Ovary (tissue), 9 donors: ENCODE data around the gene TRAPPC2L. TPM values are rescaled to one million over a fixed set of nuclear protein-coding genes. Genes with fewer than 3 reads are reported as not detected.

ENCODE experiments used
- DNase-seq, 5 donors: peaks; one replicate each; pipeline ENCODE4 v3.0.0-alpha.2; 2019 to 2020
- H3K27ac ChIP-seq, 2 donors: fragments of 200-600 bp; one replicate each; pipeline versions ENCODE4 v1.5.1 to v1.8.0; 2019 to 2022
- H3K27me3 ChIP-seq: fragments of 200-600 bp; one replicate; pipeline ENCODE4 v1.8.0; 2022
- H3K36me3 ChIP-seq: fragments of 200-600 bp; sonication (generic); one replicate; pipeline ENCODE4 v1.5.1; 2019
- H3K4me1 ChIP-seq: one replicate; pipeline ENCODE4 v1.8.1; 2013; ENCODE audit warnings: mild to moderate bottlenecking, moderate library complexity; ENCODE audit not compliant: insufficient read depth
- H3K4me3 ChIP-seq: fragments of 200-600 bp; sonication (generic); one replicate; pipeline ENCODE4 v1.5.1; 2017
- H3K9me3 ChIP-seq, 2 donors: fragments of 200-600 bp in 1 of 2; sonication (generic) in 1 of 2; one replicate each; pipeline versions ENCODE4 v1.5.1 to v1.8.1; 2013 to 2019; ENCODE audit warnings: mild to moderate bottlenecking in 1 of 2, moderate library complexity in 1 of 2
- EP300 ChIP-seq: sonication (generic); formaldehyde crosslinking; IDR thresholded peaks from one replicate; pipeline ENCODE4 v1.6.1; 2017; ENCODE audit warnings: antibody characterized with exemption
- POLR2A ChIP-seq: fragments of 450-650 bp; IDR thresholded peaks from one replicate; pipeline ENCODE4 v1.6.1; 2017; ENCODE audit warnings: antibody characterized with exemption, mild to moderate bottlenecking, moderate library complexity
- WGBS, 3 donors: extraction: QIAGEN DNeasy Blood & Tissue Kit in 1 of 3; methylation state at CpG; one replicate each; pipeline versions ENCODE4 v1.1.5 to v1.1.7; 2013 to 2017; 5-methylcytosine and 5-hydroxymethylcytosine counted together
- intact Hi-C, 4 donors: fragments of 100-400 bp; cut with DNase I; formaldehyde crosslinking; loops; one replicate each; pipeline versions ENCODE4 v1.11.0 to v1.15.1; 2022 to 2023
- polyA plus RNA-seq, 2 donors: library from polyadenylated mRNA; stranded (reverse); fragments of 200-250 nt in 1 of 2; fragments of 350-450 nt in 1 of 2; fragmentation: Illumina TruSeq in 1 of 2; extraction: RNeasy Lipid Tissue Mini Kit (QIAGEN cat#74804) in 1 of 2; gene quantifications; one replicate each; pipeline ENCODE4 v1.2.3, GENCODE V29; 2013 to 2014
- total RNA-seq, 7 donors: library from RNA; depleted of rRNA in 2 of 7; stranded (reverse); fragments of >200 nt in 2 of 7; fragmentation: NEBNext Ultra II Directional in 3 of 7; extraction: Animal tissue kit (Norgen Biotek cat#: 25700) in 3 of 7; gene quantifications; one replicate each; pipeline versions ENCODE4 v1.1.0 to v1.2.4, GENCODE V29; 2016 to 2023
- TF ChIP-seq, protein P1 (sequence below), 3 donors: fragments of 450-650 bp in 2 of 3; fragments of 200-600 bp in 1 of 3; IDR thresholded peaks; one replicate each; pipeline versions ENCODE4 v1.5.1 to v1.8.0; 2016 to 2022; ENCODE audit warnings: antibody characterized with exemption in 3 of 3, mild to moderate bottlenecking in 1 of 3
- donor health status: DM: no; HTN: no; CAD: no; lungs with moderate emphysema.
- donor health status: DM: no; HTN: no; CAD: no.
- donor health status: Bipolar disorder and iron deficiency.
- donor health status: DM: yes; HTN: yes; CAD: no.
- donor health status: DM: no; HTN: no; CAD: no.
- donor health status: DM: yes; HTN: yes; CAD: no.

TRAPPC2L gene
- total and polyA plus RNA-seq, 9 donors: 37.2 to 101 (median 58.6) TPM

DNA sequence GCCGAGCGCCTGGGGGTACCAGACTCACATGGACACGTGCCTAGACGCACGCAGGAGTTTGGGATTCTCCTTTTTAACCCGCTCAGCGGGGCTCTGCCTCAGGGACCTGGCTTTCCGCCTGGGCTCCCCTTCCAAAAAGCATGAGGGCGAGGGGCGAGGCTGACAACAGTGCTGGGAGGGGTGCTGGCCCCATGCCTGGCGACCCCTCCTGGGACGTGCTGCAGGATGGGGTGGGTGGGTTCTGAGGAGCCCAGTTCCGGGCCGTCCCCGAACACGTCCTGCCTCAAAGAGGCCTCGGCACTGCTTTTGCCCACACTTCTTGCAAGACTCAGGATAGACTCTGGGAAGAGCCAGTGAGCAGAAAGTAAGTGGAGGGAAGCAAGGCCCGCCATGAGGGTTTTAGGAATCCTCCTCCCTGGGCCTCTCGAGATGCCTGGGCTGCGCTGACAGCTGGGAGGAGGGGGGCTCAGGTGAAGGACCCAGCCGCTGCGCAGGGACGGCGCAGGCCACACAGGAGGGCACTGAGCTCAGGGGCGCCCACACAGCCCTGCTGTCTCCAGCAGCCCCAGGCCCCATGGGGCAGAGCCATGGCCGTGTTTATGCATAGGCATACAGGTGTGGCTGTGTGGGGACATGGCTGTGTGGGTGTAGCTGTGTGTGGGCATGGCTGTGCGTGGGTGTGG, 24.9 kb downstream of the TRAPPC2L start:
- no peaks in the 10 kb centered on the region for H3K9me3 ChIP-seq
- peaks cover 5% of the 10 kb centered on the region for H3K4me1 ChIP-seq
- intact Hi-C loops: no loop called here
- 54 to 71% (median 64%) methylated on average over 27 of the region's 27 CpGs for whole genome bisulfite sequencing, 3 donors
- H3K27ac ChIP-seq: no peak overlapping the region
- no peak overlapping the region for H3K4me3 ChIP-seq
- no peaks in the 10 kb centered on the region for H3K36me3 ChIP-seq
- no peak for DNase-seq
- no peaks in the 10 kb centered on the region for H3K27me3 ChIP-seq
- TF ChIP-seq, protein P1, sequence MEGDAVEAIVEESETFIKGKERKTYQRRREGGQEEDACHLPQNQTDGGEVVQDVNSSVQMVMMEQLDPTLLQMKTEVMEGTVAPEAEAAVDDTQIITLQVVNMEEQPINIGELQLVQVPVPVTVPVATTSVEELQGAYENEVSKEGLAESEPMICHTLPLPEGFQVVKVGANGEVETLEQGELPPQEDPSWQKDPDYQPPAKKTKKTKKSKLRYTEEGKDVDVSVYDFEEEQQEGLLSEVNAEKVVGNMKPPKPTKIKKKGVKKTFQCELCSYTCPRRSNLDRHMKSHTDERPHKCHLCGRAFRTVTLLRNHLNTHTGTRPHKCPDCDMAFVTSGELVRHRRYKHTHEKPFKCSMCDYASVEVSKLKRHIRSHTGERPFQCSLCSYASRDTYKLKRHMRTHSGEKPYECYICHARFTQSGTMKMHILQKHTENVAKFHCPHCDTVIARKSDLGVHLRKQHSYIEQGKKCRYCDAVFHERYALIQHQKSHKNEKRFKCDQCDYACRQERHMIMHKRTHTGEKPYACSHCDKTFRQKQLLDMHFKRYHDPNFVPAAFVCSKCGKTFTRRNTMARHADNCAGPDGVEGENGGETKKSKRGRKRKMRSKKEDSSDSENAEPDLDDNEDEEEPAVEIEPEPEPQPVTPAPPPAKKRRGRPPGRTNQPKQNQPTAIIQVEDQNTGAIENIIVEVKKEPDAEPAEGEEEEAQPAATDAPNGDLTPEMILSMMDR (IDR thresholded peaks at IDR 0.05): no peak
- TF ChIP-seq EP300 (no peak), POLR2A (no peak)

DNA sequence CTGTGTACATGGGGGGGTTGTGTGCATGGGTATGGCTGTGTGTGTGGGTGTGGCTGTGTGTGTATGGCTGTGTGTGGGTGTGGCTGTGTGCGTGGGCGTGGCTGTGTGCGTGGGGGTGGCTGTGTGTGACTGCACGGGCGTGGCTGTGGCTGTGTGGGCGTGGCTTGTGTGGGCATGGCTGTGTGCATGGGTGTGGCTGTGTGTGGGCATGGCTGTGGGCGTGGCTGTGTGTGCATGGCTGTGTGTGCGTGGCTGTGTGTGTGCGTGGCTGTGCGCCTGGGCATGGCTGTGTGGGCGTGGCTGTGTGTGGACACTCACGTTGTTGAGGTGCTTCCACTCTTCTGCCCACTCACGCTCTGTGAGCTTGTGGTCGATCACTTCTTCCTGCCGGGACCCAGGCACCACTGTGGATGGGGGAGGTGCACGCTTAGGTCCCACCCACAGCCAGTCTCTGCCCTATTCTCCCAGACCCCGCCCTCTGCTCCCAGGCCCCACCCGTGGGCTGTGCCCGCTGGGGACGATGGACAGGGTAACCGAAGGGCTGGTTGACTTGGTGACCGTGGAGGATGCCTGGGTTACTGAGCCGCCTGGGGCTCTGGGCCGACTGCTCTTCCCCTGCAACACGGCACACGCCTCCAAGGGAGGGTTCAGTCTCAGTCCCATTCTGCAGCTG, 25.6 kb downstream of the TRAPPC2L start:
- peaks cover 6% of the 10 kb centered on the region for H3K4me1 ChIP-seq
- no peaks in the 10 kb centered on the region for H3K27me3 ChIP-seq
- H3K4me3 ChIP-seq: no peak overlapping the region
- no peaks in the 10 kb centered on the region for H3K36me3 ChIP-seq
- TF ChIP-seq EP300: no peak
- TF ChIP-seq, protein P1 (IDR thresholded peaks at IDR 0.05): no peak
- no peak for TF ChIP-seq POLR2A
- H3K27ac ChIP-seq: no peak overlapping the region
- DNase-seq: no peak
- intact Hi-C loops: no loop called here
- no peaks in the 10 kb centered on the region for H3K9me3 ChIP-seq
- 77 to 83% (median 81%) methylated on average over 26 of the region's 26 CpGs for WGBS, 3 donors

DNA sequence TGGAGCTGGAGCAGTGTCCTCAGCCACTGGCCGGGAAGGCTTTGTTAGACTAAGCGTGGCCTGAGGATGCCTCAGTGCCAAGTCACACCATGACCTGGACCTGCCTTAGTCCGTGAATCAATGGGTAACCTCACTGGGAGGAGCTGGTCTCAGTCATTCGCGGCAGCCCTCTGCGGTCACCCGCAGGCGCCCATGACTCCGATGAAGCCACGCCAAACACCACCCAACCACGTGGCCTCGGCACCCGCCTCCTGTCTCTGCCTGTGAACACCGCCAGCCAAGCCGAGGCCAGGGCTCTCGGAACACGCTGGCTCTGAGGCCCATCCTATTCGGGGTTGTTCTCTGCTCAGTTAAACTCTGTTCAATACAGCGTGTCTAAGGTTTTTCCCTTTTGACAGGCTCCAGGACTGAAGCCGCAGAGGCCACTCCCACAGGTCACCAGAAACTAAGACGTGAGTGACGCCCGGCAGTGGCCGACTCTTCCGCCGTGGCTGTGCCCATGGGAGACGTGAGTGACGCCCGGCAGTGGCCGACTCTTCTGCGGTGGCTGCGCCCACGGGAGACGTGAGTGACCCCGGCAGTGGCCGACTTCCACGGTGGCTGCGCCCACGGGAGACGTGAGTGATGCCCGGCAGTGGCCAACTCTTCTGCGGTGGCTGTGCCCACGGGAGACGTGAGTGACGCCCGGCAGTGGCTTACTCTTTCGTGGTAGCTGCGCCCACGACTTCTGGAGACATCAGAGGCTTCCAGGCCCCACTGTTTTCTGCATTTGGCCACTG, 26.4 kb downstream of the TRAPPC2L start:
- H3K4me3 ChIP-seq: no peak overlapping the region
- DNase-seq: no peak
- no peaks in the 10 kb centered on the region for H3K27me3 ChIP-seq
- H3K36me3 ChIP-seq: no peaks in the 10 kb centered on the region
- H3K27ac ChIP-seq: no peak overlapping the region
- intact Hi-C loops: no loop called here
- 90 to 92% (median 90%) methylated on average over 47 to 49 of the region's 49 CpGs for WGBS, 3 donors
- no peaks in the 10 kb centered on the region for H3K9me3 ChIP-seq
- TF ChIP-seq, protein P1 (IDR thresholded peaks at IDR 0.05): no peak
- TF ChIP-seq EP300 (no peak), POLR2A (no peak)
- peaks cover 6% of the 10 kb centered on the region for H3K4me1 ChIP-seq

DNA sequence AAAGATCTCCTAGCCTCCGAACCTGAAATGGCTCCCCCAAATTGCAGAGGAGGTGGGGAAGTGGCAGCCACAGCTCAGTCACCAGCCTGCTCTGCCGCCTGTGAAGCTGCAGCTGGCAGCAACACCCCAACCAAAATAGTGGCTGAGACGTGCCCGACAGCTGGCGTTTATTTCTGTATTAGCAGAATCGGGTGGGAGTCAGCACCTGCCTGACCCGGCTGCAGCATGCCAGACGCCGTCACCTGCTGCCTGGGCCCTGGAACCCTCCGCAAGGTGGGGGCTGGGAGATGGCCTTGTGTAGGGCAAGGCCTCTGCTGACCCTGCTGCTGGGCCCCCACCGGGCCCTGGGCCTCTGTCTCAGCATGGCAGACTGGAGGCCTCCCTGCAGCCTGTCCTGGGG, 27.0 kb downstream of the TRAPPC2L start:
- no peak for TF ChIP-seq POLR2A
- TF ChIP-seq EP300: no peak
- TF ChIP-seq, protein P1 (IDR thresholded peaks at IDR 0.05): no peak
- no peak overlapping the region for H3K27ac ChIP-seq
- 71 to 86% (median 83%) methylated on average over 10 to 11 of the region's 11 CpGs for WGBS, 3 donors
- no peak for DNase-seq
- no peak overlapping the region for H3K4me3 ChIP-seq
- H3K36me3 ChIP-seq: no peaks in the 10 kb centered on the region
- peaks cover 6% of the 10 kb centered on the region for H3K4me1 ChIP-seq
- no peaks in the 10 kb centered on the region for H3K27me3 ChIP-seq
- intact Hi-C loops: no loop called here
- H3K9me3 ChIP-seq: no peaks in the 10 kb centered on the region
